Mucosa of descending colon (tissue), 3 donors: ENCODE results near the gene ASAP3. TPM values are rescaled to one million over a fixed set of nuclear protein-coding genes. Genes with fewer than 3 reads are reported as not detected.

Source experiments
- ATAC-seq: fragments of 200-7000 bp; cut with Tn5 transposase; one replicate; pipeline ENCODE4 v1.9.1; 2020; ENCODE audit warnings: mild to moderate bottlenecking, moderate library complexity
- DNase-seq, 3 donors: peaks; one replicate each; pipeline ENCODE4 v3.0.0-alpha.2; 2020
- H3K36me3 ChIP-seq: fragments of 200-600 bp; one replicate; pipeline ENCODE4 v1.8.0; 2021; ENCODE audit warnings: low read depth, mild to moderate bottlenecking
- H3K4me1 ChIP-seq: fragments of 200-600 bp; one replicate; pipeline ENCODE4 v1.8.0; 2021; ENCODE audit warnings: low read depth, mild to moderate bottlenecking
- H3K4me3 ChIP-seq: fragments of 200-600 bp; one replicate; pipeline ENCODE4 v1.8.0; 2021; ENCODE audit warnings: mild to moderate bottlenecking
- H3K9me3 ChIP-seq: fragments of 200-600 bp; one replicate; pipeline ENCODE4 v1.8.0; 2021; ENCODE audit warnings: mild to moderate bottlenecking
- CTCF ChIP-seq: fragments of 200-600 bp; IDR thresholded peaks from one replicate; pipeline ENCODE4 v1.8.0; 2022; ENCODE audit warnings: antibody characterized with exemption, mild to moderate bottlenecking
- intact Hi-C, 2 donors: fragments of 100-400 bp; cut with DNase I in 1 of 2; cut with micrococcal nuclease in 1 of 2; formaldehyde crosslinking; loops; one replicate each; pipeline versions ENCODE4 v1.11.0 to v1.11.1; 2022; cut with DNase I, micrococcal nuclease
- total RNA-seq, 3 donors: library from RNA; stranded (reverse); fragmentation: NEBNext Ultra II Directional in 2 of 3; extraction: Animal tissue kit (Norgen Biotek cat#: 25700) in 2 of 3; gene quantifications; one replicate each; pipeline versions ENCODE4 v1.2.1 to v1.2.4, GENCODE V29; 2021 to 2023
- donor health status: DM: no; HTN: no; CAD: no; lungs with moderate emphysema.
- donor health status: DM: no; HTN: no; CAD: no.
- donor health status: DM: no; HTN: yes; CAD: no.

Gene ASAP3
- total RNA-seq, 3 donors from 2014 or later: 31.2 to 38.8 (median 37.8) TPM

GRCh38 chr1:23456226-23456625, 27.8 kb downstream of the ASAP3 start:
- ATAC-seq: no peak
- no peak for DNase-seq
- intact Hi-C loops: no loop called here
- Histone ChIP-seq H3K36me3 (no peaks in the 10 kb centered on the region), H3K4me3 (no peak overlapping the region), H3K9me3 (no peaks in the 10 kb centered on the region), H3K4me1 (peaks cover 16% of the 10 kb centered on the region)
- no peak for TF ChIP-seq CTCF

- Histone ChIP-seq H3K36me3 (no peaks in the 10 kb centered on the region), H3K4me1 (peaks cover 19% of the 10 kb centered on the region), H3K9me3 (no peaks in the 10 kb centered on the region), H3K4me3 (no peak overlapping the region)
- intact Hi-C loops: no loop called here
- no peak for TF ChIP-seq CTCF
- ATAC-seq (no peak), DNase-seq (no peak)
Observed at GRCh38 chr1:23453455-23454000, 30.5 kb downstream of the ASAP3 start.

- intact Hi-C loops: no loop called here
- peak; percentile 91 to 95 (median 94) for DNase-seq
- Histone ChIP-seq H3K9me3 (no peaks in the 10 kb centered on the region), H3K4me1 (peaks cover 19% of the 10 kb centered on the region), H3K36me3 (no peaks in the 10 kb centered on the region), H3K4me3 (no peak overlapping the region)
- no peak for TF ChIP-seq CTCF
- peak; percentile 97 for ATAC-seq
Observed at GRCh38 chr1:23452011-23452411, 32.0 kb downstream of the ASAP3 start.

- Histone ChIP-seq H3K4me3 (no peak overlapping the region), H3K36me3 (no peaks in the 10 kb centered on the region), H3K4me1 (peaks cover 19% of the 10 kb centered on the region), H3K9me3 (no peaks in the 10 kb centered on the region)
- intact Hi-C loops: no loop called here
- no peak for TF ChIP-seq CTCF
- ATAC-seq (peak; percentile 30), DNase-seq (peak in 1 of 3 donors; percentile 48)
Observed at GRCh38 chr1:23451441-23451840, 32.5 kb downstream of the ASAP3 start.

- ATAC-seq: no peak
Observed at GRCh38 chr1:23450894-23451293, 33.1 kb downstream of the ASAP3 start.

More at GRCh38 chr1:23450894-23451293, 33.1 kb downstream of the ASAP3 start:
- Histone ChIP-seq H3K4me3 (no peak overlapping the region), H3K4me1 (peaks cover 19% of the 10 kb centered on the region), H3K36me3 (no peaks in the 10 kb centered on the region), H3K9me3 (no peaks in the 10 kb centered on the region)
- intact Hi-C loops: no loop called here
- DNase-seq: no peak
- no peak for TF ChIP-seq CTCF
